HG02840 (cell line): ENCODE results near the gene HSD17B11.
"Not testable (repeated sequence)": the region's sequence is repeated elsewhere in the genome, so short reads cannot be mapped to it uniquely, and the experiment has no call there.

ENCODE experiments used
- ATAC-seq: cut with Tn5 transposase; IDR thresholded peaks from one replicate; pipeline ENCODE4 v1.9.1; 2021; ENCODE audit warnings: mild to moderate bottlenecking, moderate library complexity, moderate number of reproducible peaks; ENCODE audit not compliant: unreplicated experiment, low FRiP score

Gene HSD17B11

DNA sequence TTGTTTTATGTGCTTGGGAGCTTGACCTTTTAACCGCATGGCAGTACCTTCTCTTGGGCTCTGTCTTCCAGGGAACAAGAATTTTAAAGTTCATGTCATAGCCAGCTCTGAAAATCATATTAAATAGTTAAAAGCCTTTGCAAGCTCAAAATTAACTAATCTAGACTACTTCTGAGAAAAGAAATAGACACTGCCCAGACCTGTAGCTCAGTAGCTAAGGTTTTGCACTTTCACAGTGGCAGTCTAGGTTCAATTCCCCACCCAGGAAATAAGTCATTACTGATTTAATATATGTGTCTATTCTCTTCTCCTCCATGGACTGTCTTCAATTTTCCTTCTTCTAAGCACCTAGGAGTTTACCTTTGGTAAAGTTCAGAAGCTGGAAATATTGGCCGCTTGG, 27.4 kb downstream of the HSD17B11 start:
- ATAC-seq, result no peak

DNA sequence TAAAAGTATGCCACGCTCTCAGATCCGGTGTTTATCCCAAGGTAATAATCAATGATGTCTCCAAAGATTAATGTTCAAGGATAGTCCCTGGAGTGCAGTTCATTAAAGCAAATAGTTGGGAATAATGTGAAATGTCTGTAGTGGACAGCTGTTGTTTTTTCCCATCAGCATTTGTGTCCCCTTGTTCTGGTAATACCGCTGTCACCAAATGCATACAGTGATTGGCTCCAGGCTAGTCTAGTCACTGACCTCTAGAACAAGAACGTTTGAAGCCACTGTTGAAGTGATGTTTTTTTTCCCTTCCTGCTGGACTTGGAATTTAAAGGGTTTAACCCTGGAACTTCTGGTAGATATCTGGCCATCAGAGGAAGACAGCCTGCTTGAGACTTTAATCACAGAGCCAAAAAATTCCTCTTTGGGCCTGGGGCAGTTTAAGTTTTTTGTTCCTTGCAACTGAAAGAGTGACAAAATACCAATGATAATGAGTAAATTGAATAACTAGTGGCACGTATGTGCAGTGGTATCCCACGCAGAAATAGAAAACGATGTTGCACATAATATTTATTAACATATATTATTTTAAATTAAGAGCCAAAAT, 30.6 kb downstream of the HSD17B11 start:
- ATAC-seq, result no peak

DNA sequence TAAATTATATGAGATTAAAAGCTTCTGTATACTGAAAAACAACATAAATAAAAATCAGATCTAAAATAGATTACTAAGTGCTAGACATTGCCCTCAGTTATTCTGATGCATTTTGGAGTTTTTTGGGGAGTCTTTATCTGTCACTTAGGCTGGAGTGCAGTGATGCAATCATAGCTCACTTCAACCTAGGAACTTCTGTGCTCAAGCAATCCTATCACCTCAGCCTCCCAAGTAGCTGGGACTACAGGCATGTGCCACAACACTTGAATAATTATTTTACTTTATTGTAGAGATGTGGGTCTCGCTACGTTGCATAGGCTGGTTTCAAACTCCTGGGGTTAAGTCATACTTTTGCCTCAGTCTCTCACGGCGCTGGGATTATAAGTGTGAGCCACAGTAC, 31.7 kb downstream of the HSD17B11 start:
- ATAC-seq, result no peak

DNA sequence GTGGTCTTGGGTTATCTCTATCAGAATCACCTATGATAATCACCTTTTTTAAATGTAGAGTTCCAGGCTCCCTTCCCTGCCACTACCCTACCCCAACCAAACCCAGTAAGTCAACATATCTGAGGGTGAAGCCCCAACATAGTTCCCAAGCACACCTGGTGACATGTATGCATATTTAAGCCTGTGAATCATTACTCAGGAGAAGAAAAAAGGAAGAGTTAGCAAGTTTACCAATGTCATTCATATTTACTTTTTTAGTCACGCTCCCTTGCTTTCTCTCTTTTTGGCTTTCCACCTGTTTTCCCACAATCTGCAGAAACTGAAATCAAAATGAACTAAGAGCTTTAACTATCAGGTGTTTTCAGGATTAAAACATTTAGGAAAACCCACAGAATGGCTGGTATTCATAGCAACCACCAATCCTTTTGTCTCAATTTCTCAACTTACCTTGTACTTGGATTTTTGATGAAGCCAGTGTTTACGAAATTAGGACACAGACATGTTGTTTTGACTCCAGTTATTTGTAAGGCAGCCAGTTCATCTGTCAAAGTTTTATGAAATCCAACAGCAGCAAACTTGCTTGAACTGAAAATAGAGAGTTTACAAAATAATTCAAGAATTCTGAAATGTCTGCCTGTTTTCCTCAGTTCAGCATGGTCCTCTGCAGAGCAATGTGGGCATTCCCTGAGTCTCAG, 34.0 kb downstream of the HSD17B11 start:
- no peak for ATAC-seq

DNA sequence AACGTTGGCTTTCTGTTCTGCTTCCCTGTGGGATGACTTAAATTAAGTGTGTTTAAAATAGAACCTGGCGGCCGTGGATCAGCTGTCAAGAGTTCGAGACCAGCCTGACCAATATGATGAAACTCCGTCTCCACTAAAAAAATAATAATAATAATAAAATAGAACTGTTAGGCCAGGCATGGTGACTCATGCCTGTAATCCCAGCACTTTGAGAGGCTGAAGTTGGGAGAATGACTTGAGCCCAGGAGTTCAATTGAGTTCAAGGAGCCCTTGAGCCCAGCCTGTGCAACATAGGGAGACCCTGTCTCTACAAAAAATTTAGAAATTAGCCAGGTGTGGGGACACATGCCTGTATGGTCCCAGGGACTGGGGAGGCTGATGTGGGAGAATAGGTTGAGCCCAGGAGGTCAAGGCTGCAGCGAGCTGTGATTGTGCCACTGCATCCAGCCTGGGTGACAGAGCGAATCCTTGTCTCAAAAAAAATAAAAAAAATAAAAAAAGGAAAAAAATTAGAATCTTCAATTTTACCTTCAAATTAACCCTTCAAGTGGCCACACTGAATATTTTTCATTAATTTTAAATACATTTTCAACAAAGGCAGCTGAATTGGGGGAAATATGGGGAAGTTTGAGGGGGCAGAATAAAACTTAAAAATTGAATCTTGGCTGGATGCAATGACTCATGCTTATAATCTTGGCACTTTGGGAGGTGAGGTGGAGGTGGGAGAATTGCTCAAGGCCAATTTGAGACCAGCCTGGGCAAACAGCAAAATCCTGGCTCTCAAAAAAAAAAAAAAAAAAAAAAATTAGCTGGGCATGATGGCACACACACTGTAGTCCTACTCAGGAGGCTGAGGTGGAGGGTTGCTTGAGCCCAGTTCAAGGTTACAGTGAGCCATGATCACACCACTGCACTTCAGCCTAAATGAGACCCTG, 36.6 kb downstream of the HSD17B11 start:
- ATAC-seq, result no peak

DNA sequence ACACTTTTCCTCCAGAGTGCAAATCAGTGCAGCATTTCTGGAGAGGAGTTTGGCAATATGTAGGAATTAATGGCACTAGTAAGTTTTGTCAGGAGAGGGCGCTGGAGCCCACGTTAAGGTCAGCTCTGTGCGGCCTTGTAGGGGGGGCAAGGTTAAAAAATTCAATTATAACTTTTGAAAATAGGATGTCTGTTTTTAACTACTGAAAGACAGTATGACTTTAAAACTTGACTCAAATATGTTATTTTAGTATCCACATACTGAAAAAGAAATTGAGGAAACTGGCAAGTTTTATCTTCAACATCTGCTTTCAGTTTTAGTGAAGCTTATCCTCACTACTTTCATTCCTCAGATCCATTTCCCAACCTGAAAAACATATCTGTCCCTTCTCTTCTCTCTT, 37.4 kb downstream of the HSD17B11 start:
- peak; percentile 68 for ATAC-seq

DNA sequence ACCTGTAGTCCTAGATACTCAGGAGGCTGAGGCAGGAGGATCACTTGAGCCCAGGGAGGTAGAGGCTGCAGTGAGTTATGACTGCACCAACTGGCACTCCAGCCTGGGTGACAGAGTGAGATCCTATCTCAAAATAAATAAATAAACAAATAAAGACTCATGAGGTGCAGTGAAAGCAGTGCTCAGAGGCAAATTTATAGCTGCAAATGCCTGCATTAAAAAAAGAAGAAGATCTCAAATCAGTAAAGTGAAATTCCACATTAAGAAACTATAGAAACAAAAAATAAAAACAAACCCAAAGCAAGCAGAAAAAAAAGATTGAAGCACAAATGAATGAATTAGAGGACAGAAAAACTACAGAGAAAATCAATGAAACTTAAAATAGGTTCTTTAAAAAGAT, 45.8 kb downstream of the HSD17B11 start:
- no peak for ATAC-seq

DNA sequence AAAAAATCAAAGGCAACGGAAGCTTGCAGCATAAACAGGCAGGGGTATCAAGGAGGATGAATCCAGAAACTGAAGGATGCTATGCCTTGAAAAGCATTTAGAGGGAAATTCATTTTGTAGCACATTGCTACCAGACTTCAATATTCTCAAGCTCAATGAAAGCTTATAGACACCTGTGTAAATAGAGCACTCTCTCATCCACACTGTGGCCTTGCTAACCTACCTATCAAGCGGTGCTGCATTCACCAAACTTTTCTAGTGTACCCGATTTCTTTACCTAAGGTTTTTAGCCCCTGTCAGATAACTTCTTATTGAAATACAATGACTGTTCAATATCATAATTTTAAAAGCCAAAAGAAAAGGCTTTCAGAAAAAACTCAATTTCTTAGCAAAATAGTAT, 48.1 kb downstream of the HSD17B11 start:
- no peak for ATAC-seq

DNA sequence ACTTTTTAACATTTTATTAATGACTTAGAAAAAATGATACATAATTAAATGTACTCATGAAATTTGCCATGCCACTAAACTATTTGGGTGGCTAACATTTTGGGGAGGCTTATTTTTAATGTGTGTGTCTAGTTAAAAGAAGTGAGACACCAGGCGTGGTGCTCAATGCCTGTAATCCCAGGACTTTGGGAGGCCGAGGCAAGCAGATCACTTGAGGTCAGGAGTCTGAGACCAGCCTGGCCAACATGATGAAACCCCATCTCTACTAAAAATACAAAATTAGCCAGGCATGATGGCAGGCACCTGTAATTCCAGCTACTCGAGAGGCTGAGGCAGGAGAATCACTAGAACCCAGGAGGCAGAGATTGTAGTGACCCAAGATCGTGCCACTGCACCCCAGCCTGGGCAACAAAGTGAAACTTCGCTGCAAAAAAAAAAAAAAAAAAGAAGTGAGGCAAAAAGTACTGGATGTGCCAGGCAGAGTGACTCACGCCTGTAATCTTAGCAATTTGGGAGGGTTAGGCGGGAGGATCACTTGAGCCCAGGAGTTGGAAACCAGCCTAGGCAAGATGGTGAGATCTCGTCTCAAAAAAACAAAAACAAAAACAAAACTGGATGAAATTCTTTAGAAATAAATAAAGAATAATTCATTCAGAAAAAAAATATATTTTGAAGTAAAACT, 48.9 kb downstream of the HSD17B11 start:
- not testable (repeated sequence) for ATAC-seq

DNA sequence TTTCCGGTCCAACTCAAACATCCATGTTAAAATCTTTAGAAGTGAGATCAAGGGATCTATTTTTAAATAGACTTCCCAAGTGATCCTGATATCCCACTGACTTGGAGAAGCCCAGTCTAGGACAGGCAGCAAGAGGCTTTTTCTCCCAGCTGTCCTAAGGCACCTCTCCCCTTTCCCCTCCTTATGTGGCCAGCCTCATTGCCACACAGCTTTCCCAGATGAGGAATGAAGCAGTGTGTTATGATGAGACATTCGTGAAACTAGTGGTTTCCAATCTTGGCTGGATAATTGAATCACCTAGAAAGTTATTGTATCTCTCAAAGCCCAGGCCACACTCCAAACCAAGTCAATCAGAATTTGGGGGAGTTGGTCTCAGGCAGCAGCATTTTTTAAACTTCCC, 51.5 kb downstream of the HSD17B11 start:
- ATAC-seq, result no peak

DNA sequence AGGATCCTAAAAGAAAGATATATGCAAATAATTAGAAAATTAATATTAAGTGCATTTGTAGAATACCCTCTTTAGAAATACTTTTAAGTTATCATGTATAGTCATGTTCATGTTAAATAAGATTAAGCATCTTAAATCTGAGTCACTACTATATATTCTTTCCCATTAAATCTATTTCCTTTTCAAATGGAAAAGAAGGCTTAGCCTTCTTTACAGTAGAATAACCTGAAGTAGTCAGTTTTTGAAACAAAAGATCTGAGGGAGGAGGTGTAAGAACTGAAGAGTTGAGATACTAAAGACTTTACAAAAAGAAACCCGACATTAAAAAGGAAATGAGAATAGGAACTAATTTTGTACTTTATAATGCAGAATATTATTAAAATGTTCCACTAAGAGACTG, 53.6 kb downstream of the HSD17B11 start:
- no peak for ATAC-seq

DNA sequence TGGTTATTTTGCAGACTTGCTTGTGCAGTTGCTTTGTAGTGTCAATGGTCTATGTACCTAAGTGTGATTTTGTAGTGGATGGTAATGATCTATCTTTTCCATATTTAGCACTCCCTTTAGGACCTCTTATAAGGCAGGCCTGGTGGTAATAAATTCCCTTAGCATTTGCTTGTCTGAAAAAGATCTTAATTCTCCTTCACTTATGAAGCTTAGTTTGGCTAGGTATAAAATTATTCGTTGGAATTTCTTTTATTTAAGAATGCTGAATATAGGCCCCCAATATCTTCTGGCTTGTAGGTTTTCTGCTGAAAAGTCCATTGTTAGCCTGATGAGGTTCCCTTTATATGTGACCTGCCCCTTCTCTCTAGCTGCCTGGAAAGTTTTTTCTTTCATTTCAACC, 57.7 kb downstream of the HSD17B11 start:
- ATAC-seq, result no peak

DNA sequence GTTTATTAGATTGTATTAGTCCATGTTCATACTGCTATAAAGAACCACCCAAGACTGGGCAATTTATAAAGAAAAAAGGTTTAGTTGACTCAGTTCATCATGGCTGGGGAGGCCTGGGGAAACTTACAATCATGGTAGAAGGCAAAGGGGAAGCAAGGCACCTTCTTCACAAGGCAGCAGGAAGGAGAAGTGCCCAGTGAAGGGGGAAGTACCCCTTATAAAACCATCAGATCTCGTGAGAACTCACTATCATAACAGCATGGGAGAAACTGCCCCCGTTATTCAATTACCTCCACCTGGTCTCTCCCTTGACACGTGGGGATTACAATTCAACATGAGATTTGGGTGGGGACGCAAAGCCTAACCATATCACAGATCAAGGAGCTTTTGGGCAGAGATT, 60.2 kb downstream of the HSD17B11 start:
- ATAC-seq, result no peak

DNA sequence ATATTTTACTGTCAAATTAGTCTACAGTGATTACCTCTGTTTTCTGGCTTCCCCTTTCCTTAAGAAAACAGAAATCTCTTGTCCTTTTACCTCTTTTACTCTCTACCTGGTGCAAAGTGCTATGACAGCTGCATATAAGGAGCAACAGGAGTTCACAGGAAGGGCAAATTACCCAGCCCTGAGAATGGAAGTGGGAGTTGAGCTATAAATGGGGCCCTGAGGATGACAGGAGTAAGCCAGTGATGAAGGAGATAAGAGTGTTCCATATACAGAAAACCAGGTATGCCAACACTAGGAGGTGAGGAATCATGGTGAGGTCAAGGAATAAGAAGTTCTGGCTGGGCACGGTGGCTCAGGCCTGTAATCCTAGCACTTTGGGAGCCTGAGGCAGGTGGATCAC, 63.9 kb downstream of the HSD17B11 start:
- no peak for ATAC-seq

DNA sequence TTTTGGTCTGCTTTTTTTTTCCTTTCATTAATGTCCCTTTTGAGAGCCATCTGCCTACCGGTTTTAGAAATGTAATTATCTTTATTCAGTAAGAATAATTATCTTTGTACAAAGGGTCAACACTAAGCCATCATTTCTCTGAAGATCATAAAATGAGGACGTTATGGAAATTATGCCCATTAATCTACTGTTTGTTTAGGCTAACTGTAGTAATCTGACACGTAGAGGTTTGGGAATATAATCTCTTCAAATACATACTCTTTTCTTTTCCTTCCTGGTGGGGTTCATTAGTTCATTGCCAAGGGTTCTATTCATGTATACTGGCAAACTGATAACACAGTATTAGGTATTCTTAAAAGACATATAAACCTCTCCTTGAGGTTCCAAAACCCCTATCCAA, 64.5 kb downstream of the HSD17B11 start:
- ATAC-seq, result no peak

DNA sequence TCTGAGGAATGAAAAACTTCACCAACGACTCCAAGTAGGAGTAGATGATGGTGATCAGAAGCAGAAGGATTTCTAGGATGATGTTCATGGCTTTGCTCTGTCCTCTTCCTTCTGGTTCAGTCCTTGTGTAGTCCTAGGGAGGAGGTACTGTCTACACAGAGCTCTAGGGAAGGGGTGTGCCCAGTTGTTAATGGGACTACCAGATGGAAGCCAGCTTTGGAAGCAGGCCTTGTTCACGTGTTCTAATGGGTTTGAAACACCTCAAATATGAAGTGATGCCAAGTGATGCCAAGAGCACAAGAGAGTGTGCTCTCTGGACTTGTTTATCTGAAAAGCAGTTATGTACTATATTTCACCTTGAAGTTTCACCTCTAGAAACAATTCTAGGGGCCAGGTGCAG, 68.2 kb downstream of the HSD17B11 start, which contains the start of gene HSD17B13:
Gene HSD17B13 (minus strand): TSS at position 129 of the 400 bp plus-strand sequence. CDS start 41 bp downstream, at position 88.
- ATAC-seq, result no peak

DNA sequence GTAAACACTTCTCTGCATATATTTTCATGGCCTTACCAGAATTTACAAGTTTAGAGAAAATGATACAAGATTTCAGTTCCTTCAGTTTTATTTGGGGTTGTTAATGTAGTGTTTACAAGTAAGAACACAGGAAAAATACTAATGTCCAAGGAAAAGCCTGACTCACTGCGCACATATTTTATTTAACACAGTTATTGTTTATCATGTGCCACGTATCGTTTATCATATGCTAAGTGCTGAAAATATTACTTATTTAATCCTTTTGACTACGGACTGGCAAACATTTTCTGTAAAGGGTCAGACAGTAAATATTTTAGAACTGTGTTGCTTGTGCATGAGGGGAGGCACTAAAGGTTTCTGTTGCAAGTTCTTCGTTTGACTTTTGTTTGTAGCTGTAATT, 69.1 kb downstream of the HSD17B11 start:
- no peak for ATAC-seq

DNA sequence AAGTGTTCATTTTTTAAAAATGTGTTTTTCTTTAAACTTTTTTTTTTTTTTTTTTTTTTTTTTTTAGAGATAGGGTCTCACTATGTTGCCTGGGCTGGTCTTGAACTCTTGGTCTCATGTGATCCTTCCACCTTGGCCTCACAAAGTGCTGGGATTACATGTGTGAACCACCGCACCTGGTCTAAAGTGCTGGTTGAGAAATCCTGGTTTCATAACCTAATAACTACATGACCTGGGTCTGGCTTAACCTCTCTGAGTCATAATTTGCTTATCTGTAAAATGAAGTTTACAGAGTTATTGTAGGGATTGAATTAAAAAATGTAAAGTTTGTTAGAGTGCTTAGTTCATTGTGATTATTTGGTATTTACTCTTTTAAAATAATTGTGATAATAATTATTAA, 73.5 kb downstream of the HSD17B11 start:
- ATAC-seq, result no peak

DNA sequence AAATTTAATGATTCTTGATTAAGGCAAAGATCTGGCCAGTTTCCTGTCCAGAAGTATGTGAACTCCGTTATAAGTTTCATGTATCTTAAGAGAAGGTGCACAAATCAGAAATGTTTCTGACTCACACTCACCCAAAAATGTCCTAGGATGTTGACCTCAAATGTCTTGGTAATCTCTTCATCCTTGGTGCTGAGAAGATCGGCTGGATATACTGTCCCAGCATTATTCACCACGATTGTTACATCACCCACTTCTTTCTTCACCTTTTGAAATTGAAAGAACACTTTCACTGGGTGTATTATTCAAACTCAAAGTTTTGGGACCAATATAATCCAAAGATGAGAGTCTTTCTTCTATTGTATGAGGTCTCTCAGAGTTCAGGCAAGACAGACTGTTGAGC, 74.0 kb downstream of the HSD17B11 start:
- no peak for ATAC-seq

DNA sequence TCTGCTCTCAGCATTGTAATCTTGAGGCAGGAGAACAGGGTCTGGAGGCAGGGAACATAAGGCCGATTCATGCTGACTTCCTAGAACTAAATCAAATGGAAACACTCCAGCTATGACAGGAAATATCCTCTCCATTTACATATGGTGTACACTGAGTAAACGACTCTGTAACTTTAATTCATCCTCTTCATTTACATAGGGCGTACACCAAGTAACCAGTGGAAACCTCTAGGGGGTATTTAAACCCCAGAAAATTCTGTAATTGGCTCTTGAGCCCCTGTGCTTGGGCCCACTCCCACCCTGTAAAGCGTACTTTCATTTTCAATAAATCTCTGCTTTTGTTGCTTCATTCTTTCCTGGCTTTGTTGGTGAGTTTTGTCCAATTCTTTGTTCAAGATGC, 76.0 kb downstream of the HSD17B11 start:
- ATAC-seq, result not testable (repeated sequence)

DNA sequence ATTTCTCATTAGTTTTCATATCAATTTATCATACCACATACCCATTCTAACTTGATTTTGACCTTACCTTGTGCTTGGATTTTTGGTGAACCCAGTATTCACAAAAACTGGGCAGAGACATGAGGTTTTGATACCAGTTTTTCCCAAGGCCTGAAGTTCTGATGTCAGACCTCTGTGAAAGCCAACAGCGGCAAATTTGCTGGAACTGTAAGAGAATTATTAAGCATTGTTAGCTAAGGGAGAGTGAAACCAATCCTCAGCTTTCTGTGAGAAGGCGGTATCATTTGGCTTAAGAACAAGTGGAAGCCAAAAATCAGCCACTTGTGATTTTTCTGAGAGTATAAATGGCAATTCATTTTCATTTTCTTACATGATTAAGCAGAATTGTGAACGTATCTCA, 77.2 kb downstream of the HSD17B11 start:
- no peak for ATAC-seq
